ENCODE data around the gene PI4KA.

The PI4KA gene

DNA sequence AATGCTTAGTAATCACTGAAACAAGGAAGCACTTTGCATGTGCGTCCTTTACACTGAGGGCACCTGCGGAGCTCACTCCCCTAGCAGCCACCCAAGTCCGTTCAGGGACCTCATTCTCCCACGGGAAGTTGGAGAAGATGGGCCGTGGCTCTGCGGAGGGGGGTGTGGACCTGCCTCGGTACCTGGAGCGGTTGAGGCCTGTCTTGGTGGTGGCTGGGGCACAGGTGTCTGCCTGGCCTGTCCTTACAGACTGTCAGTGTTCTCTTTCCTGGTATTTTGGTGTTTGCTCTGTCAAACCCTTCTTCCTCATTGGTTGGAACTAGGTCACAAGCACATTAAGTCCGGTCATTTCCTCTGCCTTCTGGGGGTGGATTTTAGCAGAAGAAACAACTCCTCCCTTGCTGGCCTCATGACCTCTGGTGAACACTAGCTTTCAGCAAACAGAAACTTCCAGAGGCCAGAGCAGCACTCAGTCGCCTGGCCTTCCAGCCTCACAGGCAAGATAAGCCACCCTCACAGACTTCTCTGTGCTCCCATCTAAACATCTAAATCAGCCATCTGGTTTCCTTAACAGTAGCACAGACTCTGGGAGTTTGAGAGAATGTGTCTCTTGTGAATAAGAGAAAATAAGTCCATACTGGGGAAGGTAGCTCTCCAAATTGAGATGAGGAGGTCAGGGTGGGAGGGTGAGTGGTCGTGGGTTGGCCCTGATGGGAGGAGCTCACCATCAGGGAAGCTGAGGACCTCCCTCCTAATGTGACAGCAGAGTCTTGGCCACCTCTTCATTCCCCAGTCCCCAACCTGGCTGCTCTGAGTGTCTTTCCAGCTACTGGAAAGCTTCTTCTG lies 8.8 kb upstream of the PI4KA start:
- no peak overlapping the region for H3K4me3 ChIP-seq (replicated peaks in 1 of 2; ENCODE audit: low read depth in 2 of 2, low read length in 2 of 2)
- TF ChIP-seq, protein P1, sequence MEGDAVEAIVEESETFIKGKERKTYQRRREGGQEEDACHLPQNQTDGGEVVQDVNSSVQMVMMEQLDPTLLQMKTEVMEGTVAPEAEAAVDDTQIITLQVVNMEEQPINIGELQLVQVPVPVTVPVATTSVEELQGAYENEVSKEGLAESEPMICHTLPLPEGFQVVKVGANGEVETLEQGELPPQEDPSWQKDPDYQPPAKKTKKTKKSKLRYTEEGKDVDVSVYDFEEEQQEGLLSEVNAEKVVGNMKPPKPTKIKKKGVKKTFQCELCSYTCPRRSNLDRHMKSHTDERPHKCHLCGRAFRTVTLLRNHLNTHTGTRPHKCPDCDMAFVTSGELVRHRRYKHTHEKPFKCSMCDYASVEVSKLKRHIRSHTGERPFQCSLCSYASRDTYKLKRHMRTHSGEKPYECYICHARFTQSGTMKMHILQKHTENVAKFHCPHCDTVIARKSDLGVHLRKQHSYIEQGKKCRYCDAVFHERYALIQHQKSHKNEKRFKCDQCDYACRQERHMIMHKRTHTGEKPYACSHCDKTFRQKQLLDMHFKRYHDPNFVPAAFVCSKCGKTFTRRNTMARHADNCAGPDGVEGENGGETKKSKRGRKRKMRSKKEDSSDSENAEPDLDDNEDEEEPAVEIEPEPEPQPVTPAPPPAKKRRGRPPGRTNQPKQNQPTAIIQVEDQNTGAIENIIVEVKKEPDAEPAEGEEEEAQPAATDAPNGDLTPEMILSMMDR (IDR thresholded peaks at IDR 0.05; ENCODE audit: low read depth, low read length), result no peak
- peak; percentile 35 to 76 for DNase-seq (ENCODE audit: low read depth in 2 of 2)

DNA sequence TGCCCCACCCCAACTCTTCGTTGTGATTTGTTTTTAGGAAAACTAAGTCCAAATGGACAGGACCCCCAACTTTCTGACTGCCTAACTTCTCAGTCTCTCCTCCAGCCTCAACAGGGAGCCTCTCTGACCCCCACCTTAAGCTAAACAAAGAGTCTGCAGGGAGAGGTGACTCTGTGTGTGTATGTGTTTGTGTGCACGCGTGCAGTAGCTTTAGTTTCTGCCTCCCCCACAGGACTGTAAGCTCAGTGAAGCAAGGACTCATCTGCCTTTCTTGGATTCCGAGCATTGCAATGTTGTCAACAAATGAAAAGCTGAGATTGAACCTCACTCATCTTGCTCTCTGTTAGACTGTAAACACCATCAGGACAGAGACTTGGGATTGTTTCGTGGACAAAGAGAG lies 8.1 kb upstream of the PI4KA start:
- TF ChIP-seq, protein P1 (IDR thresholded peaks at IDR 0.05; ENCODE audit: low read depth, low read length), result no peak
- no peak for DNase-seq (ENCODE audit: low read depth in 2 of 2)
- H3K4me3 ChIP-seq (replicated peaks in 1 of 2; ENCODE audit: low read depth in 2 of 2, low read length in 2 of 2), result no peak overlapping the region

- DNase-seq (ENCODE audit: low read depth in 2 of 2), result no peak
- TF ChIP-seq, protein P1 (IDR thresholded peaks at IDR 0.05; ENCODE audit: low read depth, low read length), result no peak
- no peak overlapping the region for H3K4me3 ChIP-seq (replicated peaks in 1 of 2; ENCODE audit: low read depth in 2 of 2, low read length in 2 of 2)
These were observed 7.3 kb upstream of the PI4KA start for GRCh38 chr22:20865875-20866445.

DNA sequence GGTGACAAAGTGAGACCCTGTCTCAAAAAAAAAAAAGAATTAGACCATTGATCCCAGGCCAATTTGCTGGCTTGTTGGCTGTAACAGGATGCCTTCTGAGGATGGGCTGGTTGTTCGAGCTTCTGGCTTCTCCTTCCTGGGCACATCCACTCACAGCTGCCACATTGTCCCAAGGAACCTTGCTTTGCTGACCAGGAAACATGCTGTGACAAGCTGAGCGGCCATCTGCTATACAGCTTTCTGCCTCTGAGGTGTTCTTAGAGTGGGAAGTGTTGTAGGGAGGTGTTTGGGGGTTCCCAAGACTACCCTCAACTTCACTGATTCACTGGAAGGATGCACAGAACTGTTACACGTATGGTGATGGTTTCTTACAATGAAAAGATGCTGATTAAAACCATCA lies 6.7 kb upstream of the PI4KA start:
- no peak overlapping the region for H3K4me3 ChIP-seq (replicated peaks in 1 of 2; ENCODE audit: low read depth in 2 of 2, low read length in 2 of 2)
- TF ChIP-seq, protein P1 (IDR thresholded peaks at IDR 0.05; ENCODE audit: low read depth, low read length), result no peak
- DNase-seq (ENCODE audit: low read depth in 2 of 2), result no peak

- TF ChIP-seq, protein P1 (IDR thresholded peaks at IDR 0.05; ENCODE audit: low read depth, low read length), result no peak
- H3K4me3 ChIP-seq (replicated peaks in 1 of 2; ENCODE audit: low read depth in 2 of 2, low read length in 2 of 2), result no peak overlapping the region
- DNase-seq (ENCODE audit: low read depth in 2 of 2), result peak in 1 of 2 donors; percentile 27
These were observed 5.7 kb upstream of the PI4KA start for GRCh38 chr22:20864186-20864908.

DNA sequence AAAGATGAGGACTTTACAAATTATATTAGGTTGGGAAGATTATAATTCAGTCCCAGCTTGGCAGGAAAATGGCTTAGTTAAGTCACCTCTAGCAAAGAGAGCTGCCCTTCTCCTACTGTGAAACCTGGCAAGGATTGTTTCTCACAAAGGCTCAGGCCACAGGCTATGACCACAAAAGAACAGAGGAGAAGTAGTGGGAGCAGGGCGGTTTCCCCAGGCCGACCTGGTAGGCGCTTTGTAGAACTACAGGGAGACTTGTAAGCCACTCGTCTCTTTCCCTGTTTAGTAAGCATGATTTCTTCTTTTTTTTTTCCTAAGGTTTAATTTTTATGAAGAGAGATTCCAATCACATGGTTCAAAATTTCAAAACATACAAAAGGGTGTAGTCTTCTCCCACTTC lies 4.8 kb upstream of the PI4KA start:
- H3K4me3 ChIP-seq (replicated peaks in 1 of 2; ENCODE audit: low read depth in 2 of 2, low read length in 2 of 2), result no peak overlapping the region
- TF ChIP-seq, protein P1 (IDR thresholded peaks at IDR 0.05; ENCODE audit: low read depth, low read length), result no peak
- DNase-seq (ENCODE audit: low read depth in 2 of 2), result no peak

Data from cardiac fibroblast (primary cell).